ELF-1 (cell line): ENCODE results near the gene ESR1.
A peak's percentile ranks its signal among the peaks of the same experiment; 100 is the strongest.
"Not testable (repeated sequence)": the region's sequence is repeated elsewhere in the genome, so short reads cannot be mapped to it uniquely, and the experiment has no call there.

Experiments used
- DNase-seq: peaks from one replicate; pipeline ENCODE4 v3.0.0-alpha.2; 2016; ENCODE audit warnings: low read depth, low spot score

The ESR1 gene

GRCh38 chr6:152053332-152053731 lies 245.8 kb downstream of the ESR1 start:
- no peak for DNase-seq

- no peak for DNase-seq
These were observed 247.0 kb downstream of the ESR1 start for GRCh38 chr6:152054441-152054840.

GRCh38 chr6:152055517-152055916 lies 248.0 kb downstream of the ESR1 start:
- DNase-seq, result no peak

GRCh38 chr6:152057832-152058498 lies 250.5 kb downstream of the ESR1 start:
- no peak for DNase-seq

GRCh38 chr6:152059909-152060308 lies 252.4 kb downstream of the ESR1 start:
- no peak for DNase-seq

- DNase-seq, result no peak
These were observed 255.0 kb downstream of the ESR1 start for GRCh38 chr6:152062476-152062875.

GRCh38 chr6:152063170-152063921 lies 255.9 kb downstream of the ESR1 start:
- no peak for DNase-seq

GRCh38 chr6:152068622-152069261 lies 261.3 kb downstream of the ESR1 start:
- no peak for DNase-seq

- DNase-seq, result no peak
These were observed 263.1 kb downstream of the ESR1 start for GRCh38 chr6:152070556-152070955.

GRCh38 chr6:152071318-152071717 lies 263.8 kb downstream of the ESR1 start:
- no peak for DNase-seq

- DNase-seq, result no peak
These were observed 264.4 kb downstream of the ESR1 start for GRCh38 chr6:152071843-152072242.

- DNase-seq, result not testable (repeated sequence)
These were observed 268.8 kb downstream of the ESR1 start for GRCh38 chr6:152076242-152076641.

- no peak for DNase-seq
These were observed 270.5 kb downstream of the ESR1 start for GRCh38 chr6:152078001-152078400.

GRCh38 chr6:152078804-152079203 lies 271.3 kb downstream of the ESR1 start:
- DNase-seq, result peak; percentile 87

GRCh38 chr6:152085451-152085921 lies 278.0 kb downstream of the ESR1 start:
- DNase-seq, result no peak

- no peak for DNase-seq
These were observed 278.9 kb downstream of the ESR1 start for GRCh38 chr6:152086223-152086873.

- DNase-seq, result no peak
These were observed 279.6 kb downstream of the ESR1 start for GRCh38 chr6:152087096-152087495.

GRCh38 chr6:152087701-152088100 lies 280.2 kb downstream of the ESR1 start:
- no peak for DNase-seq

GRCh38 chr6:152089992-152090391 lies 282.5 kb downstream of the ESR1 start:
- no peak for DNase-seq

GRCh38 chr6:152091201-152091600 lies 283.7 kb downstream of the ESR1 start:
- DNase-seq, result no peak

- no peak for DNase-seq
These were observed 284.4 kb downstream of the ESR1 start for GRCh38 chr6:152091851-152092341.

- no peak for DNase-seq
These were observed 286.2 kb downstream of the ESR1 start for GRCh38 chr6:152093711-152094110.
